ENCODE measurements around the gene IGFBPL1.

The IGFBPL1 gene

GRCh38 chr9:38375572-38375963, 48.7 kb downstream of the IGFBPL1 start:
- no peak for DNase-seq

- no peak for DNase-seq
Observed at GRCh38 chr9:38374847-38375571, 49.2 kb downstream of the IGFBPL1 start.

DNA sequence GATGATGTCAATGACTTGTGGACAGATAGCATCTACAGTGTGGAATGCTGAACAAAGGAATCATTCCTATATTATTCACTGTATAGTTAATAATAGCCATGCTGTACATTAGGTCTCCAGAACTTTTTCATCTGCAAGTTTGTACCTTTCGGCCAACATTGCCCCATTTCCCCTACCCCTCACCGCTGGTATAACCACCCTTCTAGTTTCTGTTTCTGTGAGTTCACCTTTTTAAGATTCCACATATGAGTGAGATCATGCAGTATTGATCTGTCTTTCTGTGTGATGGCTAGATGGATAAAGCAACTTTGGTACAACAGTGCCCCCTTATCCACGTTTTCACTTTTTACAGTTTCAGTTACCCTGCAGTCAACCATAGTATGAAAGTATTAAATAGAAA, 50.6 kb downstream of the IGFBPL1 start:
- no peak for DNase-seq

GRCh38 chr9:38372762-38373619, 51.3 kb downstream of the IGFBPL1 start:
- DNase-seq = peak; percentile 18

GRCh38 chr9:38371495-38371894, 52.8 kb downstream of the IGFBPL1 start:
- peak; percentile 64 for DNase-seq

- DNase-seq = no peak
Observed at GRCh38 chr9:38370176-38370575, 54.1 kb downstream of the IGFBPL1 start.

GRCh38 chr9:38368731-38369130, 55.5 kb downstream of the IGFBPL1 start:
- no peak for DNase-seq

DNA sequence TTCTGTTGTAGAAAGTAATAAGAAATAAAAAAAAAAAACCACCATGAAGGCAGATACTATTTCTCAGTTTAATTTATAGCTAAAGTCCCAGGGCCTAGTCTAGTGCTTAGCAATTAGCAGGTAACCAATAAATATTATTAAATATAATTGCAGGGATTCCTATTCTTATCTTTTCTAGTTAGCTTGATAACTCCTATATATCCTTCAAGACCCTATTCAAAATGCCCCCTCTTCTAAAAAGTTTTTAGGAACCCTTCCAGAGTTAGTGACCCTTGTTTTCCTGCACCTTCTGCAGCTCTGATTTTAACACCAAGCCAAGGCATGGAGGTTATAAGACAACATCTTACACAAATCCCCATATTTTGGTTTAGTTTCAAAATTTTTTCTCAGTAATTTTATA, 56.4 kb downstream of the IGFBPL1 start:
- no peak for DNase-seq

- DNase-seq = no peak
Observed at GRCh38 chr9:38363589-38363925, 60.7 kb downstream of the IGFBPL1 start.

- peak; percentile 64 for DNase-seq
Observed at GRCh38 chr9:38362852-38363588, 61.2 kb downstream of the IGFBPL1 start.

DNA sequence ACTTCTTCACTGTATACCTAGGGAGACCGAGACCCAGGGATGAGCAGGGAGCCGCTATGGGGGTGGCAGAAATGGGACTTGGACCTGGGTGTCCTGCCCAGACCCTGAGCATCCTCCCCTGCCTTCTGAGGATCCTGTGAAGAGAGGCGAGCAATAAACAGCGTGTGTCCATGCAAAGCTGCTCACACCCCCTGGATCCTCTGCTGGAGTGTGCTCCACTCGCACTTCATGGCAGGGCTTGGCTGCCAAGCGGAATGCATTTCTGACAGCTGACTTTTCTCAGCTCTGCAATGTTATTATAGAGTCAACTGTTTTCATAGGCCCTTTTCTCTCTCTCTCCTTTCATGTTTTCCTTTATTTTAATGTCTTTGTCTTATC, 62.8 kb downstream of the IGFBPL1 start:
- DNase-seq = no peak

GRCh38 chr9:38360839-38361472, 63.3 kb downstream of the IGFBPL1 start:
- DNase-seq = no peak

- DNase-seq = no peak
Observed at GRCh38 chr9:38359689-38360385, 64.4 kb downstream of the IGFBPL1 start.

- no peak for DNase-seq
Observed at GRCh38 chr9:38359297-38359653, 65.0 kb downstream of the IGFBPL1 start.

DNA sequence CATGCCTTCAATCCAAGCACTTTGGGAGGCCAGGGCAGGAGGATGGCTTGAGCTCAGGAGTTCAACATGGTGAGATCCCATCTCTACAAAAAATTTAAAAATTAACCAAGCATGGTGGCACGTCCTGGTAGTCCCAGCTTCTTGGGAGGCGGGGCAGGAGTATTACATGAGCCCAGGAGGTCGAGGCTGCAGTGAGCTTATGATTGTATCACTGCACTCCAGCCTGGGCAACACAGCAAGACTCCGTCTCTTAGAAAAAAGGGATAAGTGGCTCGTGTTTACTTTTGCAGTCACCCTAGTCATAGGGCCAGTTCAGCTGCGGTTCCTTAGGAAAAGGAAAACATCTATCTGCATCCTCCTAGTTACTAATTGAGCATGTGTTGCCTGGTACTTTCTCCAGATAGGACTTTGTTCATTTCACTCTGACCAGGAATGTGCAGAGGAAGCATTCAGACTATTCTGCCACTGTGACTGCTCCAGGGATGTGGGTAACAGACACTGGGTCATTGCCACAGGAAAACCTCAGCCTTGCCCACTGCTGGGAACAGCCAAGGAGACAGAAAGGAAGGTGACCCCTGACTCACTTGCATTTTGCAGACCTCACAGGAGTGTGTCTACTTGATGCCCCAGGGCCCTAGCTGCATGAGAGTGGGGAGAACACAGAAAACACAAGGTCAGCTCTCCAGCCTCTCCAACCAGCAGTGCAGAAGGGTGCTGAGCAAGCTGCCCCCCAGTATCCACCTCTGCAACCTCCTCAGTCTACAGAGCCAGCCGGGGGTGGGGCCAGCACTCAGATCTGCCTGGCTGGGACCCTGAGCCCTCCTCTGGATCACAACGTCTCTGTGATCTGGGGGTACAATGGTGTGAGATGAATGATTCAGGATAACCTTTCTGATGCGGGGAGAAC, 65.6 kb downstream of the IGFBPL1 start:
- DNase-seq = no peak

DNA sequence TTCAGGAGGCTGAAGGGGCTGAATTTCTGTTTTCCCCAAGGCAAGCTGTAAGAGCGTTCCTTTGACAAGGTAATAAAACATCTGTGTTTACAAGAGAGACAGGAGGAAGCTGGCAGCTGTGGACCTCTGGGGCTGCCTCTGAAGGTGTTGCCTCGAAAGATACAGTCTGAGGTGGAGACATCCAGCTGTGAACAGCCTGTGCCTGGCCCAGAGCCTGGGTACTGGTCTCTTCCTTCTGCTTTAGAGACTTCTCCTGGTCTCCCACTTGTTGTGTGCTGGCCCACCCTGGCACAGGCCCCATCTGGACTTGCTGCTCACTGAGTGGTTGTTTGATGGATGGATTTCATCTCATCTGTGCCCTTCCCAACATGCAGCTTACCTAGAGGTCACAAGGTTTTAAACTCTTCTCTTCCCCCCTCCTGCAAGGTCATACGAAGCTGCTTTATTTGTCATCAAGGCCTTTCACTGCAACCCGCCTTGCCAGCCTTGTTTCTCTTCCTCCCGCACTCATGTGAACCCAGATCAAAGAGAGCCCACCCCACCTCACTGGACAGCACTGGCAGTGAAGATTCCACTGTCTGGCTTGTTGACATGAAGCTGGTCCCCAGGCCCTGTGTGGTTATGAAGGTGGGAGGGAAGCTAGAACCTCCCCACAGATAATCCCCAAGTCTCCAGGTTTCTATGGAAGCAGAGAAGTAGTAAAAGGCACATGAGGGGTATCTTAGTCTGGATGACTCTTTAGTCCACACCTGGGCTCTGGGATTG, 66.7 kb downstream of the IGFBPL1 start:
- DNase-seq = no peak

DNA sequence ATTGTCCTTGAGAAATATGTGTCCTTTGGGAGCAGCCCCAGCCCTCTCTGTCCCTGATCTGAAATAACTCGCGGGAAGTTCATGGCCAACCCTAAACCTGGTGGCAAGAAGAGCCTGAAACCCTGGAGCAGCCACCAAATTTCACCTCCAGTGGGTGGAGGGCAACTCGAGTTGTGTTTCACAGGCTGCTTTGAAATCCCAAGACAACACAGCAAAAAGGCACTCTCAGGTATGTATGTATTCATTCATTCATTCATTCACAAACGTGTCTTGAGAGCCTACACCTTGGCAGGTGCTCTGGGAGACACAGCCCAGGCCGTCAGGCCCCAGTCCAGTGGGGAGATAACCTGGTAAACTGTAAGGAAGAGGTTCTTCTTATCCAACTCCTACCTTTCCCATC, 67.4 kb downstream of the IGFBPL1 start:
- no peak for DNase-seq
